ENCODE results near the gene GRK7.

GRCh38 chr3:141782386-141782932, 19.3 kb downstream of the GRK7 start:
- TF ChIP-seq CTCF (conservative IDR thresholded peaks at IDR 0.05; ENCODE audit: low read length), result no peak
- TF ChIP-seq EZH2phosphoT487 (IDR thresholded peaks at IDR 0.05; ENCODE audit: borderline replicate concordance, low read depth, low read length), result no peak
